Fibroblast of gingiva (primary cell): ENCODE measurements around the gene BSN.

Source experiments
- DNase-seq: peaks from one replicate; pipeline ENCODE4 v3.0.0-alpha.2; 2011; ENCODE audit warnings: low read depth

The BSN gene

GRCh38 chr3:49629451-49629850, 75.2 kb downstream of the BSN start:
- no peak for DNase-seq

GRCh38 chr3:49629866-49630265, 75.6 kb downstream of the BSN start:
- no peak for DNase-seq

- DNase-seq = no peak
Measured at GRCh38 chr3:49630784-49631183, 76.5 kb downstream of the BSN start.

GRCh38 chr3:49634736-49635135, 80.5 kb downstream of the BSN start:
- DNase-seq = no peak

GRCh38 chr3:49636883-49637609, 82.8 kb downstream of the BSN start:
- DNase-seq = no peak

- DNase-seq = no peak
Measured at GRCh38 chr3:49638445-49638844, 84.2 kb downstream of the BSN start.

GRCh38 chr3:49639551-49639950, 85.3 kb downstream of the BSN start:
- no peak for DNase-seq

GRCh38 chr3:49641292-49641691, 87.0 kb downstream of the BSN start:
- no peak for DNase-seq

GRCh38 chr3:49641921-49642707, 87.8 kb downstream of the BSN start:
- no peak for DNase-seq

GRCh38 chr3:49642708-49643145, 88.5 kb downstream of the BSN start:
- DNase-seq = no peak

GRCh38 chr3:49644684-49645083, 90.4 kb downstream of the BSN start:
- DNase-seq = no peak

GRCh38 chr3:49646236-49646635, 92.0 kb downstream of the BSN start:
- DNase-seq = no peak

- no peak for DNase-seq
Measured at GRCh38 chr3:49647741-49648140, 93.5 kb downstream of the BSN start.

- no peak for DNase-seq
Measured at GRCh38 chr3:49648354-49649019, 94.2 kb downstream of the BSN start.

- DNase-seq = no peak
Measured at GRCh38 chr3:49649576-49649975, 95.3 kb downstream of the BSN start.

- DNase-seq = no peak
Measured at GRCh38 chr3:49650177-49650576, 95.9 kb downstream of the BSN start.

GRCh38 chr3:49650637-49651036, 96.4 kb downstream of the BSN start:
- DNase-seq = no peak

- DNase-seq = no peak
Measured at GRCh38 chr3:49652218-49652902, 98.1 kb downstream of the BSN start.

- no peak for DNase-seq
Measured at GRCh38 chr3:49652903-49653415, 98.7 kb downstream of the BSN start.

GRCh38 chr3:49653621-49654020, 99.3 kb downstream of the BSN start:
- DNase-seq = no peak

- no peak for DNase-seq
Measured at GRCh38 chr3:49654176-49654825, 100.0 kb downstream of the BSN start.
